Neural progenitor cell (in vitro differentiated cells): ENCODE results near the gene EIPR1. TPM values are rescaled to one million over a fixed set of nuclear protein-coding genes. Genes with fewer than 3 reads are reported as not detected.

ENCODE experiments used
- DNase-seq: peaks from one replicate; pipeline ENCODE4 v3.0.0-alpha.2; 2016; ENCODE audit warnings: low spot score
- H2AFZ ChIP-seq: fragments of 200-600 bp; sonication (generic); replicated peaks from 2 replicates; pipeline ENCODE4 v1.6.1; 2016; ENCODE audit warnings: antibody characterized with exemption
- H3F3A ChIP-seq: fragments of 200-600 bp; sonication (generic); 2 replicates; pipeline ENCODE4 v1.6.1; 2016; ENCODE audit warnings: antibody characterized with exemption, low read depth
- H3K27ac ChIP-seq: fragments of 200-600 bp; sonication (generic); 2 replicates; pipeline ENCODE4 v1.5.1; 2016; ENCODE audit warnings: mild to moderate bottlenecking
- H3K27me3 ChIP-seq: fragments of 200-600 bp; sonication (generic); 2 replicates; pipeline ENCODE4 v1.6.1; 2016; ENCODE audit warnings: mild to moderate bottlenecking, moderate library complexity
- H3K36me3 ChIP-seq: fragments of 200-600 bp; sonication (generic); 2 replicates; pipeline ENCODE4 v1.5.1; 2016
- H3K4me1 ChIP-seq: fragments of 200-600 bp; sonication (generic); 2 replicates; pipeline ENCODE4 v1.6.1; 2016; ENCODE audit warnings: mixed run types
- H3K4me2 ChIP-seq: fragments of 200-600 bp; sonication (generic); 2 replicates; pipeline ENCODE4 v1.6.1; 2016
- H3K4me3 ChIP-seq: fragments of 200-600 bp; sonication (generic); 2 replicates; pipeline ENCODE4 v1.5.1; 2016
- H3K79me2 ChIP-seq: fragments of 200-600 bp; sonication (generic); 2 replicates; pipeline ENCODE4 v1.6.1; 2016; ENCODE audit warnings: low read depth
- H3K9ac ChIP-seq: fragments of 200-600 bp; sonication (generic); 2 replicates; pipeline ENCODE4 v1.6.1; 2016
- H3K9me3 ChIP-seq: fragments of 200-600 bp; sonication (generic); 2 replicates; pipeline ENCODE4 v1.5.1; 2016; ENCODE audit warnings: low read depth
- H4K20me1 ChIP-seq: fragments of 200-600 bp; sonication (generic); 2 replicates; pipeline ENCODE4 v1.6.1; 2016; ENCODE audit warnings: low read depth
- H3K27ac Mint-ChIP-seq: 3 replicates; pipeline ENCODE4 v1.8.0; 2021; ENCODE audit warnings: mixed read lengths
- H3K27me3 Mint-ChIP-seq: 2 replicates; pipeline ENCODE4 v1.8.0; 2022; ENCODE audit warnings: low read depth, mild to moderate bottlenecking, inconsistent platforms, moderate library complexity, mixed read lengths; ENCODE audit not compliant: insufficient read depth
- H3K36me3 Mint-ChIP-seq: 3 replicates; pipeline ENCODE4 v1.8.0; 2021; ENCODE audit warnings: mixed read lengths
- H3K4me1 Mint-ChIP-seq: 3 replicates; pipeline ENCODE4 v1.8.0; 2021; ENCODE audit warnings: mixed read lengths
- H3K4me3 Mint-ChIP-seq: 3 replicates; pipeline ENCODE4 v1.8.0; 2021; ENCODE audit warnings: mild to moderate bottlenecking, moderate library complexity, mixed read lengths
- H3K9me3 Mint-ChIP-seq: 3 replicates; pipeline ENCODE4 v1.8.0; 2020; ENCODE audit warnings: mixed read lengths
- EZH2 ChIP-seq: fragments of 200-600 bp; sonication (generic); IDR thresholded peaks from 2 replicates; pipeline ENCODE4 v1.6.1; 2017; ENCODE audit warnings: antibody characterized with exemption, mild to moderate bottlenecking, moderate library complexity
- EZH2phosphoT487 ChIP-seq: fragments of 200-600 bp; sonication (generic); IDR thresholded peaks from 2 replicates; pipeline ENCODE4 v1.6.1; 2017; ENCODE audit warnings: antibody characterized with exemption
- total RNA-seq: library from RNA; depleted of rRNA; stranded (reverse); fragments of >200 nt; gene quantifications from 2 replicates; pipeline ENCODE4 v1.2.3, GENCODE V29; 2015; ENCODE audit warnings: low replicate concordance
- TF ChIP-seq, protein P1 (sequence below): fragments of 200-600 bp; sonication (generic); IDR thresholded peaks from 2 replicates; pipeline ENCODE4 v1.5.1; 2017; ENCODE audit warnings: antibody characterized with exemption, mild to moderate bottlenecking

Gene EIPR1
- total RNA-seq, 1 donor from 2014 or later, result 57.1 TPM

DNA sequence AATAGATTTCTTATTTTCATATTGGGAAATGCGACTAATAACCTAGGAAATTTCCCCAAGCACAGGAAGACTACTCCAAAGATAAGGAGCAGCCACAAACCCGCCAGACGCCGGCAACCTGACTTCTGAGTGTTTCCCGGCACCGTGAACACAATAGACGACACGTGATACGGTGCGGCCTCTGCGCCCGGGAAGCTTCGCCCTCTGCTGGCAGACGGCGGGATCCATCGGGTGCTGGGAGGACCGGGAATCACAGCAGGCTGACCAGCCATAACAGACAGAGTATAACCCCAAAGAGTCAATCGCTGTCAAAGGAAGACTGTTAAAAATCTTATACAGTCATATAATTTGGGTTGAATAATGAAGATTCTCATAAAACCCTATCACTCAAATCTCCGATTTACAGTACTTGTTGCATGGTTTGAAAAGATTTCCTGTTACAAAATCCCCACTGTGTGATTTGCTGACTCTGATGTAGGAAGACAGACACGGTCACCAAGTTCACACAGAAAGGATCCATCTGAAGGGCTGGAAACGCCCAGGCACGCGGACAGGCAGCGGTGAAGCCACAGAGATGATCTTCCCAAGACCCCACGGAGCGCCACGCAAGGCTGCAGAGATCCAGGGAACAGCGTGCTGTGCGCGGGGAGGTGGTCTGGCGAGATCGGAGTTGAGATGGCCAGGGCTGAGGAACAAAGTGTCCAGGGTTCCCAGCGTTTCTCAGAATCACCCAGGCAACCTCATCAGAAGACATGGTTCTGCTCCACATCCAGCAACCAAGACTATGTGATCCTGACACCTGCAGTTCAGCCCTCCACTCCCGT lies 73.8 kb downstream of the EIPR1 start:
- Histone ChIP-seq H3K79me2 (no peaks in the 10 kb centered on the region), H3K4me1 (peaks cover 8% of the 10 kb centered on the region), H3K4me3 (no peak overlapping the region), H3K27ac (no peak overlapping the region), H3K9ac (no peak overlapping the region), H3K36me3 (no peaks in the 10 kb centered on the region), H3K27me3 (no peaks in the 10 kb centered on the region), H3K4me2 (peak overlapping the region; percentile 77), H3K9me3 (no peaks in the 10 kb centered on the region), H3F3A (peaks cover 4% of the 10 kb centered on the region), H2AFZ (no peak overlapping the region), H4K20me1 (peaks cover 44% of the 10 kb centered on the region)
- Mint-ChIP-seq H3K9me3 (peaks cover 3% of the 10 kb centered on the region), H3K4me3 (peak overlapping the region; percentile 65), H3K36me3 (peaks cover 6% of the 10 kb centered on the region), H3K4me1 (peaks cover 48% of the 10 kb centered on the region), H3K27ac (peak overlapping the region; percentile 93), H3K27me3 (peaks cover 2% of the 10 kb centered on the region)
- TF ChIP-seq, protein P1, sequence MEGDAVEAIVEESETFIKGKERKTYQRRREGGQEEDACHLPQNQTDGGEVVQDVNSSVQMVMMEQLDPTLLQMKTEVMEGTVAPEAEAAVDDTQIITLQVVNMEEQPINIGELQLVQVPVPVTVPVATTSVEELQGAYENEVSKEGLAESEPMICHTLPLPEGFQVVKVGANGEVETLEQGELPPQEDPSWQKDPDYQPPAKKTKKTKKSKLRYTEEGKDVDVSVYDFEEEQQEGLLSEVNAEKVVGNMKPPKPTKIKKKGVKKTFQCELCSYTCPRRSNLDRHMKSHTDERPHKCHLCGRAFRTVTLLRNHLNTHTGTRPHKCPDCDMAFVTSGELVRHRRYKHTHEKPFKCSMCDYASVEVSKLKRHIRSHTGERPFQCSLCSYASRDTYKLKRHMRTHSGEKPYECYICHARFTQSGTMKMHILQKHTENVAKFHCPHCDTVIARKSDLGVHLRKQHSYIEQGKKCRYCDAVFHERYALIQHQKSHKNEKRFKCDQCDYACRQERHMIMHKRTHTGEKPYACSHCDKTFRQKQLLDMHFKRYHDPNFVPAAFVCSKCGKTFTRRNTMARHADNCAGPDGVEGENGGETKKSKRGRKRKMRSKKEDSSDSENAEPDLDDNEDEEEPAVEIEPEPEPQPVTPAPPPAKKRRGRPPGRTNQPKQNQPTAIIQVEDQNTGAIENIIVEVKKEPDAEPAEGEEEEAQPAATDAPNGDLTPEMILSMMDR, result peak; percentile 94
- TF ChIP-seq EZH2phosphoT487, result no peak
- no peak for TF ChIP-seq EZH2
- peak; percentile 91 for DNase-seq

DNA sequence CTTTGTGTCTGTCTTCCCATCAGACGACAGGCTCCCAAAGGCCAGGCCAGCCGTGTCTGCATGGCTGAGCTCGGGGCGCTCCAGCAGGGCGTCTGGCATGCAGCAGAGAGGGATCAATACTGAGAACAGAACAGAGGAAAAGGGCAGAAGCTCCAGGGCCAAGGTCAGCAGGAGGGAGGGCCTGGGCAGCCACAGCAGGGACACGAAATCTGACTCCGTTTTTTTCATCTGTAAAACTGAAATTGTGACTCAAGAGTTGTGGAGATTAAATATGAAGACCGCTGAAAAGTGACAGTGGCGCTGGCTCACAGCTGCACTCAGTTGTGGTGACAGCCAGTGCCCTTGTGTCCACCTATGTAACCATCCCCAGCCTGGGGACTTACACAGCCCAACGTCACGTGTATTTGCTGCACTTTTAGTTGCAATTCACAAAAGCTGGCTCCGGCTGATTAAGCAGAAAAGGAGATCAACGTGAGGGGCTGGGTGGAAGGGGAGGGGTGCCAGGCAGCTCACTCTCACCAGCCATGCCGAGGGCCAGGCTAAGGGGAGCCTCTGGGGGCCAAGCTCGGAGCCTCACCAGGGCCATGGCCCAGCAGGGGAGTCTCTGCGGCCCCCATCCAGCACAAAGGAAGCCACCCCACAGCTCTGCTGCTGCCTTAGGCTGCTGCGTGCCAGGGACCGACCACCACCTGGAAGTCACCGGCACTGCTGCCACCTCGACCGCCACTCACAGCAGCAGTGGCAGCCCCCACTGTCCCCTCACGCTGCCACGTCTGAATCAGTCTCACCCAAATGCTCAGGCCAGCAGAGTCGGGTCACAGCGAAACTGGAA lies 74.7 kb downstream of the EIPR1 start:
- peaks cover 3% of the 10 kb centered on the region for H3K27me3 Mint-ChIP-seq
- TF ChIP-seq EZH2phosphoT487, result no peak
- TF ChIP-seq, protein P1, result no peak
- no peak for TF ChIP-seq EZH2
- H3K27ac ChIP-seq, result no peak overlapping the region
- peaks cover 54% of the 10 kb centered on the region for H3K4me1 Mint-ChIP-seq
- DNase-seq, result peak; percentile 26
- peaks cover 7% of the 10 kb centered on the region for H3K36me3 Mint-ChIP-seq
- peak overlapping the region; percentile 65 for H3K4me3 Mint-ChIP-seq
- no peaks in the 10 kb centered on the region for H3K9me3 ChIP-seq
- peaks cover 45% of the 10 kb centered on the region for H4K20me1 ChIP-seq
- H3K9me3 Mint-ChIP-seq, result peaks cover 3% of the 10 kb centered on the region
- no peak overlapping the region for H3K9ac ChIP-seq
- no peaks in the 10 kb centered on the region for H3K27me3 ChIP-seq
- peaks cover 10% of the 10 kb centered on the region for H3K4me1 ChIP-seq
- H3K4me3 ChIP-seq, result no peak overlapping the region
- H3K79me2 ChIP-seq, result no peaks in the 10 kb centered on the region
- H3K4me2 ChIP-seq, result peak overlapping the region; percentile 77
- H3K27ac Mint-ChIP-seq, result peak overlapping the region; percentile 96
- peaks cover 4% of the 10 kb centered on the region for H3F3A ChIP-seq
- no peak overlapping the region for H2AFZ ChIP-seq
- H3K36me3 ChIP-seq, result no peaks in the 10 kb centered on the region

DNA sequence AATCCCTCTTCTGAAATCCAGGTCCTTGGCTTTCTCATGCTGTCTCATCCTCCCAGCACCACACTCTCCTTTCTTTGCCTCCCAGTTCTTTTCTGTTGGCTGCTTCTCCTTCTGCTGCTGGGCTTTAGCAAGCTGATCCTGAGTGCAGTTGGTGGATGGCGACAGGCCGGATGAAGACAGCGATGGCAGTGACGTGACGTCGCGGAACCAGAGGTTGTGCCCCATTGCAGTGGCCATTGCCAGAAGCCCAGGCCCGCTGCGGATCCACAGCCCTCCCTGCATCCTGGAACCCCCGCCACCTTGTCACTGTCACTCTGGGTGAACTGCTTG lies 75.2 kb downstream of the EIPR1 start:
- Mint-ChIP-seq H3K27me3 (peaks cover 6% of the 10 kb centered on the region), H3K4me1 (peaks cover 57% of the 10 kb centered on the region), H3K4me3 (peak overlapping the region; percentile 63), H3K9me3 (peaks cover 3% of the 10 kb centered on the region), H3K36me3 (peaks cover 7% of the 10 kb centered on the region), H3K27ac (peak overlapping the region; percentile 96)
- Histone ChIP-seq H3K27ac (no peak overlapping the region), H4K20me1 (peaks cover 48% of the 10 kb centered on the region), H3K27me3 (no peaks in the 10 kb centered on the region), H3K4me2 (no peak overlapping the region), H3K36me3 (no peaks in the 10 kb centered on the region), H3K9ac (no peak overlapping the region), H3K79me2 (no peaks in the 10 kb centered on the region), H2AFZ (no peak overlapping the region), H3K4me3 (no peak overlapping the region), H3F3A (peaks cover 7% of the 10 kb centered on the region), H3K4me1 (peaks cover 16% of the 10 kb centered on the region), H3K9me3 (no peaks in the 10 kb centered on the region)
- no peak for DNase-seq
- TF ChIP-seq EZH2phosphoT487, result no peak
- TF ChIP-seq EZH2, result no peak
- TF ChIP-seq, protein P1, result no peak
